K562 (cell line): ENCODE data around the gene TNNT1. TPM values are rescaled to one million over a fixed set of nuclear protein-coding genes. Genes with fewer than 3 reads are reported as not detected.
A peak's percentile ranks its signal among the peaks of the same experiment; 100 is the strongest.

Experiments used
- ATAC-seq: fragments of 200-7000 bp; cut with Tn5 transposase; 3 replicates; pipeline ENCODE4 v1.9.1; 2020; ENCODE audit warnings: moderate library complexity
- BruUV-seq: library from RNA; stranded (reverse); fragments of 400-500 nt; replicated peaks from 2 replicates; lab custom pipeline; 2021; lab: Mats Ljungman, UMichigan
- CTCF ChIA-PET: fragments of 300-600 bp; formaldehyde crosslinking; extraction: SDS; loops from one replicate; lab custom pipeline; 2021; ENCODE audit warnings: low intra/inter-chr PET ratio; lab: Yijun Ruan, JAX
- POLR2A ChIA-PET: fragments of 300-600, 350-650 bp; sonication (Branson Sonifier 250); formaldehyde crosslinking; extraction: SDS; loops from one replicate; lab custom pipeline; 2021; ENCODE audit warnings: antibody characterized with exemption, inconsistent platforms; lab: Yijun Ruan, JAX
- DNase-seq, 4 experiments: peaks; one replicate each; pipeline versions ENCODE4 v3.0.0 to v3.0.0-alpha.2; 2011 to 2018; ENCODE audit warnings: low spot score in 3 of 4, mixed read lengths in 3 of 4; ENCODE audit errors: extremely low read depth in 1 of 4
- FAIRE-seq: peaks from 2 replicates; lab custom pipeline; 2011; peaks lifted over from hg19 to GRCh38; lab: Jason Lieb, UNC
- H2AFZ ChIP-seq: 2 replicates; pipeline ENCODE4 v1.6.0; 2011; ENCODE audit warnings: low read depth, low read length, control low read depth, inconsistent platforms
- H3K27ac ChIP-seq: fragments of 200-600 bp; 3 replicates; pipeline ENCODE4 v1.8.0; 2011; ENCODE audit warnings: low read depth, mild to moderate bottlenecking, control low read depth, inconsistent platforms, low read length, moderate library complexity, mixed read lengths; ENCODE audit errors: extremely low read depth
- H3K27me3 ChIP-seq, 2 experiments: fragments of 300-600 bp in 1 of 2; 2 replicates in 1 of 2; 3 replicates in 1 of 2; pipeline versions ENCODE4 v1.6.0 to v1.8.0; 2011; ENCODE audit warnings: inconsistent platforms in 2 of 2, low read length in 2 of 2, mild to moderate bottlenecking in 1 of 2, mixed read lengths in 1 of 2, moderate library complexity in 1 of 2; ENCODE audit not compliant: control insufficient read depth in 2 of 2, insufficient read depth in 2 of 2
- H3K36me3 ChIP-seq: fragments of 300-600 bp; 3 replicates; pipeline ENCODE4 v1.8.0; 2011; ENCODE audit warnings: mild to moderate bottlenecking, low read length, inconsistent platforms; ENCODE audit not compliant: control insufficient read depth, insufficient read depth
- H3K4me1 ChIP-seq, 2 experiments: fragments of 200-600 bp in 1 of 2; replicated peaks in 1 of 2; 2 replicates in 1 of 2; 3 replicates in 1 of 2; pipeline versions ENCODE4 v1.5.1 to v1.8.0; 2011; ENCODE audit warnings: inconsistent platforms in 2 of 2, low read length in 2 of 2, mild to moderate bottlenecking in 1 of 2, mixed read lengths in 1 of 2, moderate library complexity in 1 of 2; ENCODE audit not compliant: control insufficient read depth in 2 of 2, insufficient read depth in 2 of 2
- H3K4me2 ChIP-seq: 2 replicates; pipeline ENCODE4 v1.6.1; 2011; ENCODE audit warnings: low read length, control low read depth, inconsistent platforms, mixed read lengths; ENCODE audit not compliant: insufficient read depth
- H3K4me3 ChIP-seq: fragments of 200-600 bp; sonication (generic), shearing (Covaris generic); 2 replicates; pipeline ENCODE4 v1.5.1; 2016; ENCODE audit warnings: control low read depth, inconsistent platforms
- H3K79me2 ChIP-seq: fragments of 200-600 bp; 3 replicates; pipeline ENCODE4 v1.8.0; 2011; ENCODE audit warnings: low read length, inconsistent platforms; ENCODE audit not compliant: control insufficient read depth, insufficient read depth
- H3K9ac ChIP-seq, 2 experiments: 2 replicates each; pipeline versions ENCODE4 v1.6.0 to v1.6.1; 2011; ENCODE audit warnings: low read depth in 2 of 2, low read length in 2 of 2, control low read depth in 1 of 2, inconsistent platforms in 1 of 2, mild to moderate bottlenecking in 1 of 2, mixed read lengths in 1 of 2; ENCODE audit not compliant: insufficient read depth in 1 of 2
- H3K9me1 ChIP-seq: one replicate; pipeline ENCODE4 v1.6.0; 2011; ENCODE audit warnings: inconsistent platforms, mild to moderate bottlenecking, low read length, moderate library complexity; ENCODE audit not compliant: control insufficient read depth, insufficient read depth
- H3K9me3 ChIP-seq: replicated peaks from 2 replicates; pipeline ENCODE4 v1.5.1; 2011; ENCODE audit warnings: low read depth, low read length, inconsistent platforms; ENCODE audit not compliant: control insufficient read depth, insufficient read depth
- H4K20me1 ChIP-seq: replicated peaks from 2 replicates; pipeline ENCODE4 v1.6.1; 2011; ENCODE audit warnings: low read length, inconsistent platforms, mixed read lengths; ENCODE audit not compliant: control insufficient read depth, insufficient read depth
- BACH1 ChIP-seq: fragments of 200-800 bp; sonication (Bioruptor generic); IDR thresholded peaks from 2 replicates; pipeline ENCODE4 v1.6.1; 2016; ENCODE audit warnings: missing genetic modification characterization, missing compliant biosample characterization
- CEBPB ChIP-seq: fragments of 450-650 bp; IDR thresholded peaks from 2 replicates; pipeline ENCODE4 v1.6.1; 2016; ENCODE audit warnings: missing genetic modification characterization, missing compliant biosample characterization
- CREM ChIP-seq: IDR thresholded peaks from 2 replicates; pipeline ENCODE4 v1.6.1; 2014; ENCODE audit warnings: antibody characterized with exemption, low read depth
- GTF2F1 ChIP-seq: IDR thresholded peaks from 2 replicates; pipeline ENCODE4 v1.6.1; 2011; ENCODE audit warnings: low read depth, low read length, improper control_type of control experiment
- HMGN3 ChIP-seq: IDR thresholded peaks from 2 replicates; pipeline ENCODE4 v1.6.1; 2011; ENCODE audit warnings: borderline replicate concordance, low read depth, mild to moderate bottlenecking, mixed read lengths, low read length; ENCODE audit not compliant: insufficient read length; ENCODE audit errors: extremely low read depth
- NFRKB ChIP-seq: fragments of 450-650 bp; IDR thresholded peaks from 2 replicates; pipeline ENCODE4 v1.6.1; 2016; ENCODE audit warnings: low read depth
- POLR2G ChIP-seq: fragments of 200-400 bp; formaldehyde crosslinking; IDR thresholded peaks from 2 replicates; pipeline ENCODE4 v1.6.1; 2017; ENCODE audit warnings: low read depth, mild to moderate bottlenecking, antibody characterized with exemption, low read length, moderate library complexity
- SIRT6 ChIP-seq: IDR thresholded peaks from one replicate; pipeline ENCODE4 v1.6.1; 2012; ENCODE audit warnings: low read depth, mild to moderate bottlenecking, control low read depth, inconsistent platforms, low read length, moderate library complexity
- TCF3 ChIP-seq: sonication (generic); formaldehyde crosslinking; IDR thresholded peaks from 2 replicates; pipeline ENCODE4 v1.4.0; 2020; ENCODE audit warnings: mild to moderate bottlenecking, missing genetic modification reagents
- ZZZ3 ChIP-seq: fragments of 450-650 bp; IDR thresholded peaks from 2 replicates; pipeline ENCODE4 v1.6.1; 2016; ENCODE audit warnings: antibody characterized with exemption, mild to moderate bottlenecking, moderate library complexity
- WGBS: fragments of 100-300 bp; shearing (Covaris generic); methylation state at CpG from one replicate; pipeline ENCODE4 v1.1.6; 2016; ENCODE audit warnings: low coverage, mixed read lengths; ENCODE audit not compliant: insufficient coverage; ENCODE audit errors: missing lambda C conversion rate; 5-methylcytosine and 5-hydroxymethylcytosine counted together
- in situ Hi-C: fragments of 300-500 bp; cut with MboI; formaldehyde crosslinking; loops from 4 replicates; pipeline ENCODE4 v1.15.0; 2018; ENCODE audit warnings: inconsistent platforms, mixed read lengths
- intact Hi-C: fragments of 100-400 bp; cut with micrococcal nuclease; formaldehyde crosslinking; loops from 2 replicates; pipeline ENCODE4 v1.14.2; 2022
- polyA plus RNA-seq, 8 experiments: library from polyadenylated mRNA; depleted of rRNA in 4 of 8; stranded (reverse) in 5 of 8; unstranded in 3 of 8; fragments of >200 nt; fragmentation: Nextera tagmentation in 2 of 8; fragmentation: Illumina TruSeq in 1 of 8; extraction: Ambion mirVana in 2 of 8; extraction: Trizol in 1 of 8; gene quantifications; 2 replicates each; pipeline versions ENCODE4 v1.2.1 to v1.2.3, GENCODE V29; 2011 to 2014; ENCODE audit warnings: inconsistent platforms in 1 of 8, missing spikeins in 1 of 8
- total RNA-seq, 7 experiments: library from RNA; depleted of rRNA in 6 of 7; stranded (reverse); fragments of >200 nt in 6 of 7; fragmentation: Illumina TruSeq in 2 of 7; extraction: Trizol in 2 of 7; gene quantifications; 2 replicates each; pipeline versions ENCODE4 v1.2.1 to v1.2.3, GENCODE V29; 2011 to 2021; ENCODE audit warnings: low replicate concordance in 1 of 7
- TF ChIP-seq, protein P1 (sequence below): sonication (generic); formaldehyde crosslinking; IDR thresholded peaks from 2 replicates; pipeline ENCODE4 v1.8.1; 2023; ENCODE audit warnings: mild to moderate bottlenecking, missing genetic modification reagents

TNNT1 gene
- total and polyA plus RNA-seq, 9 of the 15 experiments (the other 6 are each of a cell fraction or from before 2014, with no cell fraction given), result 31.8 to 390 (median 227) TPM

DNA sequence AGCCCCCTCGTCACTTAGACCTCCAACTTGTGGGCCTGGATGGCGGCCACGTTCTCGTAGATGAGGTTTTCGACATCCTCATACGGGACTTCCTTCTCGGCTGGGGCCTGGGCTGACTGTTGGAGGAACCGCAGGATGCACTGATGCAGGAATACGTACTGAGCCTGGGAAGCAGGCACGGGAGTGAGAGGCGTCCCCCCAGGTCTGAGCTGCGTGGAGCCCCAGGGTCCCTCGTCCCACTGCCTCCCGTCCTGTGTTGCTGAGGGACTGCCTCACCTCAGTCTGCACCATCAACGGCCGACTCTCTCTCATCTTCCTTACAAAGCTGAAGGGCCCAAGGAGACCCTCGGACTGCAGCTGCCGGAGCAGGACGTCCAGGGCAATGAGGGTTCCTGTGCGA is 32.7 kb upstream of the TNNT1 start:
- intact Hi-C loops, result no loop called here
- Histone ChIP-seq H3K4me3 (no peak overlapping the region), H4K20me1 (peaks cover 15% of the 10 kb centered on the region), H3K9me3 (no peaks in the 10 kb centered on the region), H3K79me2 (no peaks in the 10 kb centered on the region), H3K4me2 (no peak overlapping the region), H3K4me1 (peaks cover 15 to 25% of the 10 kb centered on the region in 2 experiments), H2AFZ (no peak overlapping the region), H3K9ac (no peak overlapping the region; a peak in 1 of 4 replicates), H3K27me3 (no peaks in the 10 kb centered on the region), H3K36me3 (peaks cover 3% of the 10 kb centered on the region; the same call in 1 of the 3 replicates), H3K27ac (no peak overlapping the region), H3K9me1 (no peaks in the 10 kb centered on the region)
- ATAC-seq (no peak), DNase-seq (no peak), FAIRE-seq (no peak)
- WGBS, result 64% methylated on average over 20 of the region's 20 CpGs
- ChIA-PET POLR2A (interaction anchor here (0.8 kb wide), 1 partner anchor 11 kb away, joined by 3 read pairs; no protein-coding TSS in a partner anchor), CTCF (no interaction called here)
- BruUV-seq, result no TSS peak
- TF ChIP-seq POLR2G (peak; percentile 50), CREM (no peak)
- in situ Hi-C loops, result no loop called here

DNA sequence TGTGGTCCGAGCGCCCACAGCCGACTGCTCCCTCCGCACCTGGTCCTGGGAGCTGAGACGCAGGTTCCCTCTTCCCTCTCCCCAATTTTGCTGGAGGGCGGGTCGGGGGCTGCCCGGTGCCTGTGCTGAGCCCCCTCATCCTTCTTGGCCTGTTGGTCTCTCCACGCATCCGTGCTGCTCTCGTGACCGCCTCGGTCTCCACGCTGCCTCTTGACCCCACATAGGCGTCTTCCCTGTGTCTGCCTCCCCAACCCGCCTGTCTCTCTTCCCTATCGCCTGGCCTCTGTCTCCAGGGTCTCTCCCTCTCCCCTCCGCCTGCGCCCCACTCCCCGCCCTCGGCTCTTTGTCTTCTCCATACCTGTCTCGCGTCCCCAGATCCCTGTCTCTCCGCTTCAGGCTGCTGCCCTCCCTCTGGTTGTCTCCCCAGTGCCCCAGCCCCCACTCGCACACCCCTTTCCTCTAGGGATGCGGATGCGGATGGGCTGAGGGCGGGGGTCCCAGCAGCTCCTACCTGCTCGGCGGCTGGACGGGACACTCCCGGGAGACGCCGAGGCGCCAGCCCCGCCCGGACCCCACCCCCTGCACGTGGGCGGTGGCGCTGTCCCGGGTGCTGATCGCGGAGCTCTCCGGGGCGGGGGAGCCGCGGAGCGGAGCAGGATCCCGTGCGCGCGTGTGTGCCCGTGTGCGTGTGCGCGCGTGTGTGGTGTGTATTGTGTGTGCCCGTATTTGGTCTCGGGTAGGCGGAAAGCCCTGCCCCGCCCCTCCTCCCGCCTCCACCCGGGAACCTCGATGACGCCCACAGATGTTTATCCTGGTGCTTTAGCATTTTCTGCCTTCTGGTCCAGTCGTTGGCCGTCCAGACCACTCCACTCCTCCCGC is 30.8 kb upstream of the TNNT1 start, which contains the start of gene SYT5:
Gene SYT5 (minus strand): TSS at position 684 of the 879 bp plus-strand sequence. CDS start 1,248 bp downstream, outside the sequence.
- peak; percentile 76 to 93 (median 90) for DNase-seq
- TF ChIP-seq GTF2F1 (no peak), BACH1 (tag) (no peak), SIRT6 (no peak), ZZZ3 (no peak), TCF3 (CRISPR knock-in tag) (no peak), NFRKB (no peak), HMGN3 (peak; percentile 29), CEBPB (no peak)
- TF ChIP-seq, protein P1, sequence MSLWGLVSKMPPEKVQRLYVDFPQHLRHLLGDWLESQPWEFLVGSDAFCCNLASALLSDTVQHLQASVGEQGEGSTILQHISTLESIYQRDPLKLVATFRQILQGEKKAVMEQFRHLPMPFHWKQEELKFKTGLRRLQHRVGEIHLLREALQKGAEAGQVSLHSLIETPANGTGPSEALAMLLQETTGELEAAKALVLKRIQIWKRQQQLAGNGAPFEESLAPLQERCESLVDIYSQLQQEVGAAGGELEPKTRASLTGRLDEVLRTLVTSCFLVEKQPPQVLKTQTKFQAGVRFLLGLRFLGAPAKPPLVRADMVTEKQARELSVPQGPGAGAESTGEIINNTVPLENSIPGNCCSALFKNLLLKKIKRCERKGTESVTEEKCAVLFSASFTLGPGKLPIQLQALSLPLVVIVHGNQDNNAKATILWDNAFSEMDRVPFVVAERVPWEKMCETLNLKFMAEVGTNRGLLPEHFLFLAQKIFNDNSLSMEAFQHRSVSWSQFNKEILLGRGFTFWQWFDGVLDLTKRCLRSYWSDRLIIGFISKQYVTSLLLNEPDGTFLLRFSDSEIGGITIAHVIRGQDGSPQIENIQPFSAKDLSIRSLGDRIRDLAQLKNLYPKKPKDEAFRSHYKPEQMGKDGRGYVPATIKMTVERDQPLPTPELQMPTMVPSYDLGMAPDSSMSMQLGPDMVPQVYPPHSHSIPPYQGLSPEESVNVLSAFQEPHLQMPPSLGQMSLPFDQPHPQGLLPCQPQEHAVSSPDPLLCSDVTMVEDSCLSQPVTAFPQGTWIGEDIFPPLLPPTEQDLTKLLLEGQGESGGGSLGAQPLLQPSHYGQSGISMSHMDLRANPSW, result no peak

More for the DNA sequence above, 30.8 kb upstream of the TNNT1 start, which contains the start of gene SYT5:
- Histone ChIP-seq H3K4me1 (peaks cover 29 to 37% of the 10 kb centered on the region in 2 experiments), H3K79me2 (no peaks in the 10 kb centered on the region; the same call in 2 of the 3 replicates), H3K4me2 (peak within 1 kb of the TSS; percentile 76), H3K36me3 (no peaks in the 10 kb centered on the region), H3K4me3 (peak within 1 kb of the TSS; percentile 35), H4K20me1 (peaks cover 15% of the 10 kb centered on the region), H3K9me3 (no peaks in the 10 kb centered on the region), H3K9me1 (no peaks in the 10 kb centered on the region), H3K27me3 (no peaks in the 10 kb centered on the region), H2AFZ (peak within 1 kb of the TSS; percentile 18), H3K27ac (no peak within 1 kb of the TSS), H3K9ac (peak within 1 kb of the TSS in 1 of 2 experiments; percentile 63; a peak in 2 of 4 replicates)
- POLR2A ChIA-PET, result interaction anchor here (0.6 to 1.3 kb wide), 7 partner anchors 9 to 219 kb away, joined by 3 to 4 read pairs (median 3); partner anchors contain the start of gene PTPRH
- ATAC-seq (peak; percentile 85), FAIRE-seq (no peak)
- 2% methylated on average over 45 of the region's 68 CpGs for WGBS
- BruUV-seq, result no TSS peak
- in situ Hi-C loops (no loop called here), intact Hi-C loops (loop anchor here (2.0 kb wide), 1 partner anchor 37 kb away; no protein-coding TSS in a partner anchor)
- CTCF ChIA-PET, result interaction anchor here (0.6 kb wide), 1 partner anchor 325 kb away, joined by 3 read pairs; no protein-coding TSS in a partner anchor
